ENCODE measurements around the gene CEP295NL. TPM values are rescaled to one million over a fixed set of nuclear protein-coding genes. Genes with fewer than 3 reads are reported as not detected.

The CEP295NL gene
- total RNA-seq, 1 experiment from 2014 or later = 1.9 TPM

GRCh38 chr17:78883533-78884131 lies 19.4 kb downstream of the CEP295NL start (continued):
- TF ChIP-seq MAX (IDR thresholded peaks at IDR 0.05) (peak; percentile 69; the same call in 1 of the 2 replicates), ELF1 (IDR thresholded peaks at IDR 0.05; ENCODE audit: borderline replicate concordance, low read depth) (no peak)

GRCh38 chr17:78883089-78883532 lies 19.9 kb downstream of the CEP295NL start:
- DNase-seq (ENCODE audit: low read depth, low spot score) = peak; percentile 71
- Histone ChIP-seq H3K4me2 (ENCODE audit: low read length) (peak overlapping the region; percentile 97), H3K9ac (ENCODE audit: low read length) (peak overlapping the region; percentile 82), H3K9me2 (ENCODE audit: insufficient read depth) (no peaks in the 10 kb centered on the region), H4K20me1 (ENCODE audit: insufficient read depth) (no peaks in the 10 kb centered on the region), H3K27me3 (ENCODE audit: insufficient read depth, low read length) (no peaks in the 10 kb centered on the region), H3K4me1 (ENCODE audit: control insufficient read depth in 1 of 2, insufficient read depth in 2 of 2, low read length in 2 of 2) (peaks cover 48 to 82% of the 10 kb centered on the region in 2 experiments), H3K36me3 (ENCODE audit: control insufficient read depth in 1 of 2, insufficient read depth in 2 of 2, low read length in 2 of 2) (no peaks in the 10 kb centered on the region), H3K79me2 (ENCODE audit: insufficient read depth, low read length) (peaks cover 23% of the 10 kb centered on the region; the same call in 1 of the 2 replicates), H2AFZ (ENCODE audit: low read depth, low read length, poor library complexity, severe bottlenecking) (no peak overlapping the region), H3K27ac (ENCODE audit: low read depth, low read length) (peak overlapping the region; percentile 95), H3K4me3 (replicated peaks in 1 of 2; ENCODE audit: low read depth in 1 of 2, low read length in 2 of 2) (peak overlapping the region; percentile 41 to 54), H3K9me3 (ENCODE audit: control insufficient read depth in 1 of 2, insufficient read depth in 1 of 2, low read depth in 1 of 2, low read length in 2 of 2) (no peaks in the 10 kb centered on the region)
- POLR2A ChIA-PET = interaction anchor here (1.3 kb wide), 1 partner anchor 40 kb away, joined by 5 read pairs; no protein-coding TSS in a partner anchor
- CTCF ChIA-PET = interaction anchor here (1.0 to 1.3 kb wide), 4 partner anchors 8 to 88 kb away, joined by 3 to 9 read pairs (median 4); no protein-coding TSS in a partner anchor
- peak; percentile 70 for ATAC-seq
- intact Hi-C loops (cut with micrococcal nuclease) = no loop called here
- no TSS peak for BruUV-seq (replicated peaks)
- RAD21 ChIA-PET (ENCODE audit: low non-redundant PET in 1 of 2, low total read pairs in 2 of 2, uncharacterized antibody in 2 of 2, unreplicated experiment in 2 of 2) = interaction anchor here (0.6 to 1.2 kb wide), 2 partner anchors 15 to 88 kb away, joined by 3 read pairs; no protein-coding TSS in a partner anchor
- TF ChIP-seq ELF1 (IDR thresholded peaks at IDR 0.05; ENCODE audit: borderline replicate concordance, low read depth) (no peak), CTCF (IDR thresholded peaks at IDR 0.05 in 2 of 3, conservative IDR thresholded peaks at IDR 0.05 in 1 of 3; ENCODE audit: borderline replicate concordance in 1 of 3, insufficient read depth in 1 of 3, low read depth in 2 of 3, low read length in 2 of 3) (no peak), ZBTB33 (IDR thresholded peaks at IDR 0.05; ENCODE audit: extremely low read depth, insufficient replicate concordance, low read length) (no peak), YY1 (IDR thresholded peaks at IDR 0.05; ENCODE audit: extremely low read depth, insufficient replicate concordance, low read depth, low read length) (peak; percentile 32), TCF7L2 (IDR thresholded peaks at IDR 0.05; ENCODE audit: borderline replicate concordance, extremely low read depth, insufficient read depth, insufficient read length) (no peak), EGR1 (IDR thresholded peaks at IDR 0.05; ENCODE audit: low read depth) (no peak), FOSL1 (IDR thresholded peaks at IDR 0.05; ENCODE audit: low read depth) (peak; percentile 68), SRF (IDR thresholded peaks at IDR 0.05; ENCODE audit: low read depth) (no peak), CEBPB (IDR thresholded peaks at IDR 0.05; ENCODE audit: low read depth) (no peak), JUND (IDR thresholded peaks at IDR 0.05) (peak; percentile 69; the same call in 1 of the 2 replicates), POLR2A (IDR thresholded peaks at IDR 0.05; ENCODE audit: borderline replicate concordance, extremely low read depth, insufficient read depth, insufficient read length) (no peak), ZFX (IDR thresholded peaks at IDR 0.05) (no peak), SP1 (IDR thresholded peaks at IDR 0.05; ENCODE audit: low read depth) (peak; percentile 75), MAX (IDR thresholded peaks at IDR 0.05) (no peak; the same call in 1 of the 2 replicates), ZNF274 (IDR thresholded peaks at IDR 0.05; ENCODE audit: low read depth, low read length) (no peak), CBX3 (IDR thresholded peaks at IDR 0.05; ENCODE audit: low read depth) (no peak), RAD21 (IDR thresholded peaks at IDR 0.05; ENCODE audit: low read depth) (no peak), POLR2AphosphoS5 (IDR thresholded peaks at IDR 0.05; ENCODE audit: low read depth, low read length) (no peak; the same call in none of the 2 replicates), EZH2phosphoT487 (IDR thresholded peaks at IDR 0.05; ENCODE audit: borderline replicate concordance) (no peak)

Measured in HCT116 (cell line).